HepG2 (cell line): ENCODE results near the gene TROAP. TPM values are rescaled to one million over a fixed set of nuclear protein-coding genes. Genes with fewer than 3 reads are reported as not detected.

Experiments
- CEBPG ChIP-seq: IDR thresholded peaks from 2 replicates; pipeline ENCODE4 v1.6.1; 2016
- CERS6 ChIP-seq: sonication (generic); formaldehyde crosslinking; IDR thresholded peaks from 2 replicates; pipeline ENCODE4 v1.5.0; 2020; ENCODE audit warnings: missing genetic modification reagents
- CHD4 ChIP-seq: fragments of 200-600 bp; sonication (generic); IDR thresholded peaks from 2 replicates; pipeline ENCODE4 v1.7.0; 2017; ENCODE audit warnings: mild to moderate bottlenecking, low read length, borderline replicate concordance
- HBP1 ChIP-seq: IDR thresholded peaks from 2 replicates; pipeline ENCODE4 v1.6.1; 2016; ENCODE audit warnings: low read depth, control low read depth
- HMG20A ChIP-seq: IDR thresholded peaks from 2 replicates; pipeline ENCODE4 v1.6.1; 2016; ENCODE audit warnings: borderline replicate concordance
- MAF1 ChIP-seq: sonication (generic); formaldehyde crosslinking; IDR thresholded peaks from 2 replicates; pipeline ENCODE4 v1.5.0; 2020; ENCODE audit warnings: missing genetic modification reagents, borderline replicate concordance
- MEF2D ChIP-seq: sonication (generic); formaldehyde crosslinking; IDR thresholded peaks from 2 replicates; pipeline ENCODE4 v1.5.1; 2020; ENCODE audit warnings: mild to moderate bottlenecking, missing genetic modification reagents
- NFYC ChIP-seq: IDR thresholded peaks from 2 replicates; pipeline ENCODE4 v1.6.1; 2016; ENCODE audit warnings: missing genetic modification reagents, missing compliant biosample characterization
- RFX3 ChIP-seq: IDR thresholded peaks from 2 replicates; pipeline ENCODE4 v1.6.1; 2016; ENCODE audit warnings: missing biosample characterization, missing genetic modification reagents
- RNF2 ChIP-seq: fragments of 450-650 bp; conservative IDR thresholded peaks from 2 replicates; pipeline ENCODE4 v1.6.1; 2016; ENCODE audit warnings: low read depth
- RXRB ChIP-seq: IDR thresholded peaks from 2 replicates; pipeline ENCODE4 v1.6.1; 2016; ENCODE audit warnings: borderline replicate concordance, missing genetic modification reagents, missing compliant biosample characterization
- SALL2 ChIP-seq: sonication (generic); formaldehyde crosslinking; IDR thresholded peaks from 2 replicates; pipeline ENCODE4 v1.8.1; 2023; ENCODE audit warnings: mild to moderate bottlenecking, missing genetic modification reagents, inconsistent platforms
- SMARCC2 ChIP-seq: fragments of 450-650 bp; IDR thresholded peaks from 2 replicates; pipeline ENCODE4 v1.6.1; 2017; ENCODE audit warnings: antibody characterized with exemption, mild to moderate bottlenecking
- SOX5 ChIP-seq: IDR thresholded peaks from 2 replicates; pipeline ENCODE4 v1.6.1; 2016; ENCODE audit warnings: borderline replicate concordance
- TBX3 ChIP-seq: fragments of 450-650 bp; IDR thresholded peaks from 2 replicates; pipeline ENCODE4 v1.6.1; 2017; ENCODE audit warnings: antibody characterized with exemption, mild to moderate bottlenecking, inconsistent platforms, borderline replicate concordance
- TCF7 ChIP-seq: sonication (generic); IDR thresholded peaks from 2 replicates; pipeline ENCODE4 v1.6.1; 2016; ENCODE audit warnings: antibody characterized with exemption, low read depth
- ZBTB7A ChIP-seq: sonication (generic); formaldehyde crosslinking; IDR thresholded peaks from 2 replicates; pipeline ENCODE4 v1.8.0; 2022; ENCODE audit warnings: mild to moderate bottlenecking, missing genetic modification reagents
- ZMAT3 ChIP-seq: sonication (generic); formaldehyde crosslinking; conservative IDR thresholded peaks from 2 replicates; pipeline ENCODE4 v1.7.0; 2021; ENCODE audit warnings: missing genetic modification reagents
- ZNF660 ChIP-seq: sonication (generic); formaldehyde crosslinking; IDR thresholded peaks from 2 replicates; pipeline ENCODE4 v1.5.1; 2020; ENCODE audit warnings: mild to moderate bottlenecking, low read depth, missing genetic modification reagents, borderline replicate concordance
- ZNF781 ChIP-seq: sonication (generic); formaldehyde crosslinking; IDR thresholded peaks from 2 replicates; pipeline ENCODE4 v1.5.1; 2020; ENCODE audit warnings: borderline replicate concordance, mild to moderate bottlenecking, missing genetic modification reagents; ENCODE audit errors: not compliant biosample characterization
- polyA plus RNA-seq, 8 experiments: library from polyadenylated mRNA; depleted of rRNA in 3 of 8; stranded (reverse) in 7 of 8; unstranded in 1 of 8; fragments of >200 nt; fragmentation: Illumina TruSeq in 4 of 8; extraction: Trizol in 4 of 8; gene quantifications; 2 replicates each; pipeline versions ENCODE4 v1.2.1 to v1.2.3, GENCODE V29; 2011 to 2016; ENCODE audit warnings: low read depth in 4 of 8, missing spikeins in 1 of 8, mixed read lengths in 1 of 8; ENCODE audit not compliant: insufficient read depth in 1 of 8
- total RNA-seq, 5 experiments: library from RNA; depleted of rRNA; stranded (reverse); fragments of >200 nt; fragmentation: Illumina TruSeq; extraction: Trizol; gene quantifications; 2 replicates each; pipeline ENCODE4 v1.2.3, GENCODE V29; 2016; ENCODE audit warnings: low read depth in 1 of 5
- TF ChIP-seq, protein P1 (sequence below): sonication (generic); formaldehyde crosslinking; IDR thresholded peaks from 2 replicates; pipeline ENCODE4 v1.5.1; 2020; ENCODE audit warnings: mild to moderate bottlenecking, missing genetic modification reagents, moderate library complexity
- TF ChIP-seq, protein P2 (sequence below): sonication (generic); formaldehyde crosslinking; conservative IDR thresholded peaks from 2 replicates; pipeline ENCODE4 v1.5.0; 2020; ENCODE audit warnings: missing genetic modification reagents
- TF ChIP-seq, protein P3 (sequence below): sonication (generic); formaldehyde crosslinking; IDR thresholded peaks from 2 replicates; pipeline ENCODE4 v1.4.0; 2020; ENCODE audit warnings: mild to moderate bottlenecking, missing genetic modification reagents
- TF ChIP-seq, protein P4 (sequence below): sonication (generic); formaldehyde crosslinking; IDR thresholded peaks from 2 replicates; pipeline ENCODE4 v1.8.0; 2022; ENCODE audit warnings: missing genetic modification reagents, mild to moderate bottlenecking, inconsistent platforms, borderline replicate concordance

Gene TROAP
- total and polyA plus RNA-seq, 2 of the 13 experiments (the other 11 are each of a cell fraction or from before 2014, with no cell fraction given) = 22.5 to 30.9 TPM

- TF ChIP-seq, protein P1, sequence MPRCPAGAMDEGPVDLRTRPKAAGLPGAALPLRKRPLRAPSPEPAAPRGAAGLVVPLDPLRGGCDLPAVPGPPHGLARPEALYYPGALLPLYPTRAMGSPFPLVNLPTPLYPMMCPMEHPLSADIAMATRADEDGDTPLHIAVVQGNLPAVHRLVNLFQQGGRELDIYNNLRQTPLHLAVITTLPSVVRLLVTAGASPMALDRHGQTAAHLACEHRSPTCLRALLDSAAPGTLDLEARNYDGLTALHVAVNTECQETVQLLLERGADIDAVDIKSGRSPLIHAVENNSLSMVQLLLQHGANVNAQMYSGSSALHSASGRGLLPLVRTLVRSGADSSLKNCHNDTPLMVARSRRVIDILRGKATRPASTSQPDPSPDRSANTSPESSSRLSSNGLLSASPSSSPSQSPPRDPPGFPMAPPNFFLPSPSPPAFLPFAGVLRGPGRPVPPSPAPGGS (CRISPR knock-in tag) = no peak
- no peak for TF ChIP-seq ZNF781 (CRISPR knock-in tag)
- TF ChIP-seq RNF2 = no peak
- TF ChIP-seq SMARCC2 = no peak
- TF ChIP-seq TCF7 = no peak
- TF ChIP-seq ZBTB7A = no peak
- TF ChIP-seq SOX5 (CRISPR knock-in tag) = no peak
- TF ChIP-seq CERS6 (CRISPR knock-in tag) = no peak
- TF ChIP-seq CEBPG = no peak
- TF ChIP-seq, protein P2, sequence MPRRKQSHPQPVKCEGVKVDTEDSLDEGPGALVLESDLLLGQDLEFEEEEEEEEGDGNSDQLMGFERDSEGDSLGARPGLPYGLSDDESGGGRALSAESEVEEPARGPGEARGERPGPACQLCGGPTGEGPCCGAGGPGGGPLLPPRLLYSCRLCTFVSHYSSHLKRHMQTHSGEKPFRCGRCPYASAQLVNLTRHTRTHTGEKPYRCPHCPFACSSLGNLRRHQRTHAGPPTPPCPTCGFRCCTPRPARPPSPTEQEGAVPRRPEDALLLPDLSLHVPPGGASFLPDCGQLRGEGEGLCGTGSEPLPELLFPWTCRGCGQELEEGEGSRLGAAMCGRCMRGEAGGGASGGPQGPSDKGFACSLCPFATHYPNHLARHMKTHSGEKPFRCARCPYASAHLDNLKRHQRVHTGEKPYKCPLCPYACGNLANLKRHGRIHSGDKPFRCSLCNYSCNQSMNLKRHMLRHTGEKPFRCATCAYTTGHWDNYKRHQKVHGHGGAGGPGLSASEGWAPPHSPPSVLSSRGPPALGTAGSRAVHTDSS = no peak
- no peak for TF ChIP-seq MEF2D (CRISPR knock-in tag)
- no peak for TF ChIP-seq RXRB (CRISPR knock-in tag)
- TF ChIP-seq HMG20A (CRISPR knock-in tag) = no peak
- 0 out of 2 replicates have a peak, but pooled peaks have one; percentile 40 for TF ChIP-seq CHD4
- TF ChIP-seq, protein P3, sequence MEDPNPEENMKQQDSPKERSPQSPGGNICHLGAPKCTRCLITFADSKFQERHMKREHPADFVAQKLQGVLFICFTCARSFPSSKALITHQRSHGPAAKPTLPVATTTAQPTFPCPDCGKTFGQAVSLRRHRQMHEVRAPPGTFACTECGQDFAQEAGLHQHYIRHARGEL (CRISPR knock-in tag) = no peak
- no peak for TF ChIP-seq TBX3
- no peak for TF ChIP-seq NFYC
- 0 out of 2 replicates have a peak, but pooled peaks have one; percentile 3 for TF ChIP-seq ZMAT3 (CRISPR knock-in tag)
- no peak for TF ChIP-seq ZNF660 (CRISPR knock-in tag)
- TF ChIP-seq HBP1 (CRISPR knock-in tag) = no peak
- no peak for TF ChIP-seq SALL2 (CRISPR knock-in tag)
- TF ChIP-seq, protein P4, sequence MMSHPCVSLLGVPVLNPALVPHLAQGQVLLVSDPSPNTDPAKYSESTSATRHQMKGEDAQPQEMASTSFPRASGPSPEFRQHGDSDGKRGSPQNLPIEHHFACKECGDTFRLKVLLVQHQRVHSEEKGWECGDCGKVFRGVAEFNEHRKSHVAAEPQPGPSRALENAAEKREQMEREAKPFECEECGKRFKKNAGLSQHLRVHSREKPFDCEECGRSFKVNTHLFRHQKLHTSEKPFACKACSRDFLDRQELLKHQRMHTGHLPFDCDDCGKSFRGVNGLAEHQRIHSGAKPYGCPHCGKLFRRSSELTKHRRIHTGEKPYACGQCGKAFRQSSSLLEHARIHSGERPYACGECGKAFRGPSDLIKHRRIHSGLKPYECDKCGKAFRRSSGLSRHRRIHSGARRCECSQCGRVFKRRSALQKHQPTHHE (CRISPR knock-in tag) = no peak
- no peak for TF ChIP-seq RFX3
- no peak for TF ChIP-seq MAF1
Observed at GRCh38 chr12:49366096-49366651, 43.1 kb downstream of the TROAP start (continued).
